PC-9 (cell line): ENCODE data around the gene C11orf21. TPM values are rescaled to one million over a fixed set of nuclear protein-coding genes. Genes with fewer than 3 reads are reported as not detected.

Experiments used
- BruUV-seq: library from RNA; stranded (reverse); fragments of 400-500 nt; replicated peaks from 2 replicates; lab custom pipeline; 2021; lab: Mats Ljungman, UMichigan
- CTCF ChIA-PET: fragments of 300-600 bp; sonication (Branson Sonifier 250); formaldehyde crosslinking; loops from one replicate; lab custom pipeline; 2022; ENCODE audit warnings: antibody characterized with exemption; lab: Charles Lee
- POLR2A ChIA-PET: fragments of 300-600 bp; sonication (Branson Sonifier 250); formaldehyde crosslinking; loops from one replicate; lab custom pipeline; 2022; ENCODE audit warnings: antibody characterized with exemption; ENCODE audit not compliant: unreplicated experiment; lab: Charles Lee
- DNase-seq, 2 experiments: peaks; one replicate each; pipeline versions ENCODE4 v3.0.0 to v3.0.0-alpha.2; 2015 to 2022; ENCODE audit warnings: mixed read lengths in 1 of 2
- H2AFZ ChIP-seq: fragments of 200-600 bp; sonication (generic); 2 replicates; pipeline ENCODE4 v1.8.1; 2017; ENCODE audit warnings: antibody characterized with exemption
- H3F3A ChIP-seq: fragments of 200-600 bp; sonication (generic); 2 replicates; pipeline ENCODE4 v1.8.1; 2017; ENCODE audit warnings: antibody characterized with exemption, mild to moderate bottlenecking, low read depth; ENCODE audit not compliant: insufficient read depth
- H3K27ac ChIP-seq: fragments of 200-600 bp; sonication (generic); 2 replicates; pipeline ENCODE4 v1.6.1; 2016; ENCODE audit warnings: mixed run types
- H3K27me3 ChIP-seq: fragments of 200-600 bp; sonication (generic); 2 replicates; pipeline ENCODE4 v1.6.1; 2016; ENCODE audit warnings: low read depth, mixed run types; ENCODE audit not compliant: insufficient read depth
- H3K36me3 ChIP-seq: fragments of 200-600 bp; sonication (generic); 2 replicates; pipeline ENCODE4 v1.6.1; 2016; ENCODE audit warnings: low read depth, mixed run types
- H3K4me1 ChIP-seq: fragments of 200-600 bp; sonication (generic); replicated peaks from 2 replicates; pipeline ENCODE4 v1.6.1; 2016; ENCODE audit warnings: mixed run types; ENCODE audit not compliant: insufficient read depth
- H3K4me2 ChIP-seq: fragments of 200-600 bp; sonication (generic); 2 replicates; pipeline ENCODE4 v1.6.1; 2017; ENCODE audit warnings: mixed run types
- H3K4me3 ChIP-seq: fragments of 200-600 bp; sonication (generic); 2 replicates; pipeline ENCODE4 v1.6.1; 2016; ENCODE audit warnings: mixed run types
- H3K79me2 ChIP-seq: fragments of 200-600 bp; sonication (generic); 2 replicates; pipeline ENCODE4 v1.6.1; 2017; ENCODE audit warnings: low read depth, mixed run types
- H3K9me2 ChIP-seq: fragments of 200-600 bp; sonication (generic); 2 replicates; pipeline ENCODE4 v1.8.1; 2017; ENCODE audit warnings: mild to moderate bottlenecking; ENCODE audit not compliant: insufficient read depth
- H3K9me3 ChIP-seq: fragments of 200-600 bp; sonication (generic); 2 replicates; pipeline ENCODE4 v1.8.1; 2016; ENCODE audit warnings: low read depth; ENCODE audit not compliant: insufficient read depth
- H4K20me1 ChIP-seq: fragments of 200-600 bp; sonication (generic); 2 replicates; pipeline ENCODE4 v1.8.1; 2017; ENCODE audit not compliant: insufficient read depth
- CTCF ChIP-seq: fragments of 200-600 bp; sonication (generic); conservative IDR thresholded peaks from 2 replicates; pipeline ENCODE4 v1.6.1; 2017; ENCODE audit warnings: mixed run types, antibody characterized with exemption, mild to moderate bottlenecking, moderate library complexity
- EZH2 ChIP-seq: fragments of 200-600 bp; sonication (generic); IDR thresholded peaks from 2 replicates; pipeline ENCODE4 v1.8.0; 2017; ENCODE audit warnings: antibody characterized with exemption, low read depth
- intact Hi-C: fragments of 100-400 bp; cut with micrococcal nuclease; formaldehyde crosslinking; loops from one replicate; pipeline ENCODE4 v1.10.0; 2022; ENCODE audit not compliant: unreplicated experiment
- total RNA-seq: library from RNA; stranded (reverse); gene quantifications from 2 replicates; pipeline ENCODE4 v1.2.3, GENCODE V29; 2021

The C11orf21 gene
- total RNA-seq, 1 experiment from 2014 or later = not detected

GRCh38 chr11:2310786-2311352 is 9.2 kb upstream of the C11orf21 start:
- TF ChIP-seq EZH2 = no peak
- no peak for TF ChIP-seq CTCF
- intact Hi-C loops = no loop called here
- H3K27ac ChIP-seq = no peak overlapping the region
- H4K20me1 ChIP-seq = no peaks in the 10 kb centered on the region
- H3K79me2 ChIP-seq = no peaks in the 10 kb centered on the region
- peaks cover 8% of the 10 kb centered on the region for H3K4me1 ChIP-seq
- no peaks in the 10 kb centered on the region for H3K9me2 ChIP-seq
- DNase-seq = no peak
- H3F3A ChIP-seq = no peaks in the 10 kb centered on the region
- H3K4me2 ChIP-seq = no peak overlapping the region
- no peak overlapping the region for H3K4me3 ChIP-seq
- no TSS peak for BruUV-seq
- H3K27me3 ChIP-seq = no peaks in the 10 kb centered on the region
- no peaks in the 10 kb centered on the region for H3K36me3 ChIP-seq
- H2AFZ ChIP-seq = no peak overlapping the region
- CTCF ChIA-PET = no interaction called here
- POLR2A ChIA-PET = interaction anchor here (0.6 kb wide), 1 partner anchor 67 kb away, joined by 4 read pairs; no protein-coding TSS in a partner anchor
- no peaks in the 10 kb centered on the region for H3K9me3 ChIP-seq

GRCh38 chr11:2310073-2310785 is 8.5 kb upstream of the C11orf21 start:
- H3K4me1 ChIP-seq = peaks cover 8% of the 10 kb centered on the region
- no peak overlapping the region for H3K4me2 ChIP-seq
- H3K9me3 ChIP-seq = no peaks in the 10 kb centered on the region
- CTCF ChIA-PET = no interaction called here
- no peaks in the 10 kb centered on the region for H3K36me3 ChIP-seq
- no peak for TF ChIP-seq EZH2
- no peak overlapping the region for H2AFZ ChIP-seq
- no peaks in the 10 kb centered on the region for H4K20me1 ChIP-seq
- no peak for DNase-seq
- H3K27ac ChIP-seq = no peak overlapping the region
- no peaks in the 10 kb centered on the region for H3K79me2 ChIP-seq
- BruUV-seq = no TSS peak
- no peaks in the 10 kb centered on the region for H3F3A ChIP-seq
- no peak overlapping the region for H3K4me3 ChIP-seq
- POLR2A ChIA-PET = interaction anchor here (0.6 kb wide), 1 partner anchor 82 kb away, joined by 6 read pairs; no protein-coding TSS in a partner anchor
- no peaks in the 10 kb centered on the region for H3K9me2 ChIP-seq
- intact Hi-C loops = no loop called here
- H3K27me3 ChIP-seq = no peaks in the 10 kb centered on the region

- TF ChIP-seq EZH2 (no peak), CTCF (no peak)
- Histone ChIP-seq H2AFZ (no peak overlapping the region), H3K9me3 (no peaks in the 10 kb centered on the region), H3K27ac (no peak overlapping the region), H3K4me3 (no peak overlapping the region), H3K9me2 (no peaks in the 10 kb centered on the region), H3K27me3 (no peaks in the 10 kb centered on the region), H3K79me2 (no peaks in the 10 kb centered on the region), H3K36me3 (no peaks in the 10 kb centered on the region), H3F3A (no peaks in the 10 kb centered on the region), H4K20me1 (no peaks in the 10 kb centered on the region), H3K4me1 (peaks cover 8% of the 10 kb centered on the region), H3K4me2 (no peak overlapping the region)
- DNase-seq = no peak
- intact Hi-C loops = no loop called here
- no TSS peak for BruUV-seq
- CTCF ChIA-PET = no interaction called here
- POLR2A ChIA-PET = interaction anchor here (0.6 kb wide), 2 partner anchors 82 to 128 kb away, joined by 3 to 6 read pairs; no protein-coding TSS in a partner anchor
Measured at GRCh38 chr11:2309251-2310072, 7.7 kb upstream of the C11orf21 start.
